ENCODE results near the gene TUBG1. TPM values are rescaled to one million over a fixed set of nuclear protein-coding genes. Genes with fewer than 3 reads are reported as not detected.

The TUBG1 gene
- total RNA-seq, 1 experiment from 2014 or later: 140 TPM

DNA sequence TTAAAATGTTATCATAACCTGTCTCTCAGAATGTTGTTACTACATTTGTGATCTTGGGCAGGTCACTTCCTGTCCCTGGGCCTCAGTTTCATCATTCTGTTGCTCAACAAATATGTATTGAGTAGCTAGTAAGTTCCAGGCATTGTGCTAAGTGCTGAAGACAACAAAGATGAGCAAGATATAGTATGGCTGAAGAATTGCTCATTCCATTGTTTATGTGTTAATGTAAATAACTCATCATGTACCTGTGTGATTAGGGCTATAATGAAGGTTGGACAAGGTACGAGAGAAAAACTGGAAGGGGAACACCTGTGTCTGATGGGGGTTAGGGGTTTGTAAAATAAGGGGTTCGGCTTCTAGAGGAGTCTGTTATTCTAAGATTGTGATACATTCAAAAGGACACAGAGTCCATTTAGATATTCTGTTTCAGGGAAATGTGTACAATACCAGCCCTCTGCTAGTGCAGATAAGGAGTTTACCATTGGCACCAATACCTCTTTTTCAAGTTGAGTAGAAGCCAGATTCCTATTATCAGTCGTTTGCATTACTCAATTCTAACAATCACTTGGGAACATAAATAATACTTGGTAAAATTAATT lies 20.0 kb downstream of the TUBG1 start:
- Mint-ChIP-seq H3K4me1 (no peaks in the 10 kb centered on the region), H3K4me3 (no peak overlapping the region), H3K27me3 (ENCODE audit: low read depth) (no peaks in the 10 kb centered on the region), H3K36me3 (no peaks in the 10 kb centered on the region), H3K27ac (no peak overlapping the region), H3K9me3 (no peaks in the 10 kb centered on the region)
- CTCF ChIA-PET: interaction anchor here (1.3 kb wide), 1 partner anchor 51 kb away, joined by 3 read pairs; no protein-coding TSS in a partner anchor
- TF ChIP-seq HMGXB4 (CRISPR knock-in tag; IDR thresholded peaks at IDR 0.05) (no peak), NR3C1 (CRISPR knock-in tag; conservative IDR thresholded peaks at IDR 0.05; ENCODE audit: low read depth) (no peak), GABPB1 (CRISPR knock-in tag; IDR thresholded peaks at IDR 0.05) (peak; percentile 64; the same call in 1 of the 2 replicates), ZNF425 (CRISPR knock-in tag; conservative IDR thresholded peaks at IDR 0.05) (no peak), SMAD3 (CRISPR knock-in tag; IDR thresholded peaks at IDR 0.05; ENCODE audit: borderline replicate concordance) (no peak)
- ATAC-seq (no peak), DNase-seq (ENCODE audit: low spot score) (no peak)
- POLR2A ChIA-PET: interaction anchor here (0.8 kb wide), 1 partner anchor 34 kb away, joined by 3 read pairs; no protein-coding TSS in a partner anchor

GRCh38 chr17:42632949-42633444 lies 23.5 kb downstream of the TUBG1 start:
- ATAC-seq: no peak
- CTCF ChIA-PET: no interaction called here
- no peak for DNase-seq (ENCODE audit: low spot score)
- H3K36me3 Mint-ChIP-seq: no peaks in the 10 kb centered on the region
- POLR2A ChIA-PET: no interaction called here
- H3K27me3 Mint-ChIP-seq (ENCODE audit: low read depth): peaks cover 3% of the 10 kb centered on the region; the same call in 1 of the 2 replicates
- no peak overlapping the region for H3K4me3 Mint-ChIP-seq
- no peaks in the 10 kb centered on the region for H3K9me3 Mint-ChIP-seq
- TF ChIP-seq ZNF281 (CRISPR knock-in tag; IDR thresholded peaks at IDR 0.05) (no peak), ZNF138 (CRISPR knock-in tag; conservative IDR thresholded peaks at IDR 0.05) (no peak), EMX1 (CRISPR knock-in tag; IDR thresholded peaks at IDR 0.05) (no peak), OVOL2 (CRISPR knock-in tag; IDR thresholded peaks at IDR 0.05; ENCODE audit: borderline replicate concordance) (no peak), FOXK1 (CRISPR knock-in tag; IDR thresholded peaks at IDR 0.05) (no peak), SMAD3 (CRISPR knock-in tag; IDR thresholded peaks at IDR 0.05; ENCODE audit: borderline replicate concordance) (no peak), ZNF423 (CRISPR knock-in tag; IDR thresholded peaks at IDR 0.05) (no peak), CBFB (CRISPR knock-in tag; IDR thresholded peaks at IDR 0.05; ENCODE audit: low read depth) (no peak), ATF2 (CRISPR knock-in tag; IDR thresholded peaks at IDR 0.05; ENCODE audit: borderline replicate concordance, low read depth) (no peak), ZNF121 (CRISPR knock-in tag; IDR thresholded peaks at IDR 0.05) (no peak)
- TF ChIP-seq, protein P1, sequence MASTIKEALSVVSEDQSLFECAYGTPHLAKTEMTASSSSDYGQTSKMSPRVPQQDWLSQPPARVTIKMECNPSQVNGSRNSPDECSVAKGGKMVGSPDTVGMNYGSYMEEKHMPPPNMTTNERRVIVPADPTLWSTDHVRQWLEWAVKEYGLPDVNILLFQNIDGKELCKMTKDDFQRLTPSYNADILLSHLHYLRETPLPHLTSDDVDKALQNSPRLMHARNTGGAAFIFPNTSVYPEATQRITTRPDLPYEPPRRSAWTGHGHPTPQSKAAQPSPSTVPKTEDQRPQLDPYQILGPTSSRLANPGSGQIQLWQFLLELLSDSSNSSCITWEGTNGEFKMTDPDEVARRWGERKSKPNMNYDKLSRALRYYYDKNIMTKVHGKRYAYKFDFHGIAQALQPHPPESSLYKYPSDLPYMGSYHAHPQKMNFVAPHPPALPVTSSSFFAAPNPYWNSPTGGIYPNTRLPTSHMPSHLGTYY (CRISPR knock-in tag; IDR thresholded peaks at IDR 0.05): no peak
- no peak overlapping the region for H3K27ac Mint-ChIP-seq
- no peaks in the 10 kb centered on the region for H3K4me1 Mint-ChIP-seq

Measured in WTC11 (cell line).